Keratinocyte (primary cell): ENCODE measurements around the gene KIF22. TPM values are rescaled to one million over a fixed set of nuclear protein-coding genes. Genes with fewer than 3 reads are reported as not detected.

Experiments
- DNase-seq: peaks from one replicate; pipeline ENCODE4 v3.0.0-alpha.2; 2011; ENCODE audit warnings: low read depth, missing footprints, low spot score
- FAIRE-seq: peaks from 2 replicates; lab custom pipeline; 2011; peaks lifted over from hg19 to GRCh38; lab: Jason Lieb, UNC
- H2AFZ ChIP-seq: 2 replicates; pipeline ENCODE4 v1.6.0; 2012; ENCODE audit warnings: low read length, control low read depth, inconsistent platforms; ENCODE audit not compliant: control insufficient read depth
- H3K27ac ChIP-seq: 2 replicates; pipeline ENCODE4 v1.5.1; 2011; ENCODE audit warnings: low read length; ENCODE audit not compliant: control insufficient read depth, insufficient read depth
- H3K27me3 ChIP-seq: 3 replicates; pipeline ENCODE4 v1.6.0; 2011; ENCODE audit warnings: low read length; ENCODE audit not compliant: control insufficient read depth, insufficient read depth; ENCODE audit errors: extremely low read depth
- H3K36me3 ChIP-seq, 2 experiments: 2 replicates in 1 of 2; 3 replicates in 1 of 2; pipeline ENCODE4 v1.5.1; 2011; ENCODE audit warnings: low read length in 2 of 2, mild to moderate bottlenecking in 1 of 2; ENCODE audit not compliant: control insufficient read depth in 2 of 2, insufficient read depth in 2 of 2; ENCODE audit errors: extremely low read depth in 1 of 2
- H3K4me1 ChIP-seq: 3 replicates; pipeline ENCODE4 v1.5.1; 2011; ENCODE audit warnings: low read length; ENCODE audit not compliant: control insufficient read depth, insufficient read depth; ENCODE audit errors: extremely low read depth
- H3K4me2 ChIP-seq: 3 replicates; pipeline ENCODE4 v1.6.0; 2011; ENCODE audit warnings: low read depth, low read length; ENCODE audit not compliant: control insufficient read depth, insufficient read depth; ENCODE audit errors: extremely low read depth
- H3K4me3 ChIP-seq, 3 experiments: fragments of 200-600 bp in 1 of 3; sonication (generic) in 1 of 3; 2 replicates in 2 of 3; 3 replicates in 1 of 3; pipeline ENCODE4 v1.5.1; 2011 to 2016; ENCODE audit warnings: low read length in 3 of 3, mild to moderate bottlenecking in 3 of 3, control low read depth in 2 of 3, inconsistent platforms in 1 of 3, low read depth in 1 of 3, mixed read lengths in 1 of 3, mixed run types in 1 of 3, moderate library complexity in 1 of 3; ENCODE audit not compliant: control insufficient read depth in 2 of 3, insufficient read depth in 2 of 3; ENCODE audit errors: extremely low read depth in 1 of 3
- H3K79me2 ChIP-seq: 2 replicates; pipeline ENCODE4 v1.6.0; 2012; ENCODE audit warnings: low read length; ENCODE audit not compliant: control insufficient read depth, insufficient read depth
- H3K9ac ChIP-seq: 3 replicates; pipeline ENCODE4 v1.6.0; 2011; ENCODE audit warnings: low read length; ENCODE audit not compliant: control insufficient read depth, insufficient read depth; ENCODE audit errors: extremely low read depth
- H3K9me1 ChIP-seq: 3 replicates; pipeline ENCODE4 v1.6.0; 2011; ENCODE audit warnings: low read length; ENCODE audit not compliant: control insufficient read depth, insufficient read depth; ENCODE audit errors: extremely low read depth
- H3K9me3 ChIP-seq: 2 replicates; pipeline ENCODE4 v1.5.1; 2012; ENCODE audit warnings: low read depth, low read length; ENCODE audit not compliant: control insufficient read depth
- H4K20me1 ChIP-seq: 3 replicates; pipeline ENCODE4 v1.6.0; 2011; ENCODE audit warnings: low read length; ENCODE audit not compliant: control insufficient read depth, insufficient read depth; ENCODE audit errors: extremely low read depth
- EZH2 ChIP-seq: IDR thresholded peaks from one replicate; pipeline ENCODE4 v1.6.1; 2012; ENCODE audit warnings: inconsistent platforms, mild to moderate bottlenecking, low read length, moderate library complexity
- dilution Hi-C: fragments of 300-500 bp; cut with MboI; formaldehyde crosslinking; loops from one replicate; pipeline ENCODE4 v1.7.0; 2020; ENCODE audit warnings: low sequenced_read_pairs; ENCODE audit not compliant: extremely low pct_ligation_motif_present
- polyA plus RNA-seq, 5 experiments: library from polyadenylated mRNA; depleted of rRNA in 3 of 5; stranded (reverse) in 3 of 5; stranded (forward) in 1 of 5; unstranded in 1 of 5; fragments of >200 nt; gene quantifications; 1 replicate in 1 of 5; 2 replicates in 3 of 5; 3 replicates in 1 of 5; pipeline versions ENCODE4 v1.2.1 to v1.2.3, GENCODE V29; 2011 to 2012; ENCODE audit warnings: missing spikeins in 2 of 5, low read depth in 1 of 5, low replicate concordance in 1 of 5
- TF ChIP-seq, protein P1 (sequence below), 3 experiments: IDR thresholded peaks in 1 of 3; conservative IDR thresholded peaks in 1 of 3; optimal IDR thresholded peaks in 1 of 3; 2 replicates in 2 of 3; 3 replicates in 1 of 3; pipeline versions ENCODE3 to v1.5.1; 2011; ENCODE audit warnings: low read length in 3 of 3, mild to moderate bottlenecking in 3 of 3, moderate library complexity in 2 of 3, control low read depth in 1 of 3, inconsistent platforms in 1 of 3; ENCODE audit not compliant: insufficient read depth in 2 of 3; ENCODE audit errors: extremely low read depth in 1 of 3

KIF22 gene
- polyA plus RNA-seq, 1 donor (not counting 4 experiments of a cell fraction or from before 2014, with no cell fraction given), result 43.7 TPM

DNA sequence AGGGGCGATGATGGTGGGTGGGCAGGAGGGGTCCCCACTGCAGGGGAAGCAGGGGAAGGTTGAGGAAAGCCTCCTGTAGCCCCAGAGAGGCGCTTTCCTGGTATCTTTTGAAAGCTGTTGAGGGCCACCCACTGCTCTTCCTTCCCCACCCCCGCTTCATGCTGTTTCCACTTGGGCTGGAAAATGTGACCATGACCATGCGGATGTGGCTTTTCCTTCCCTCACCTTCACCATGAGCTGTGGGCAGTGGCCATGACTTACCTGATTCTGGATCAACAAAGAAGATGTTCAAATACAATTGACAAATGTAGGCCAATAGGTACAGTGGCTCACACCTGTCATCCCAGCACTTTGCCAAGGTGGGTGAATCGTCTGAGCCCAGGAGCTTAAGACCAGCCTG lies 43.5 kb downstream of the KIF22 start:
- H3K79me2 ChIP-seq, result peaks cover 11% of the 10 kb centered on the region
- no peak overlapping the region for H3K4me3 ChIP-seq
- H3K27ac ChIP-seq, result no peak overlapping the region
- DNase-seq (no peak), FAIRE-seq (no peak)
- no peaks in the 10 kb centered on the region for H3K9me3 ChIP-seq
- dilution Hi-C loops, result no loop called here
- H3K4me2 ChIP-seq, result no peak overlapping the region
- no peak overlapping the region for H3K9ac ChIP-seq
- H3K9me1 ChIP-seq, result no peaks in the 10 kb centered on the region
- peaks cover 22 to 40% of the 10 kb centered on the region in 2 experiments for H3K36me3 ChIP-seq
- TF ChIP-seq EZH2, result no peak
- TF ChIP-seq, protein P1, sequence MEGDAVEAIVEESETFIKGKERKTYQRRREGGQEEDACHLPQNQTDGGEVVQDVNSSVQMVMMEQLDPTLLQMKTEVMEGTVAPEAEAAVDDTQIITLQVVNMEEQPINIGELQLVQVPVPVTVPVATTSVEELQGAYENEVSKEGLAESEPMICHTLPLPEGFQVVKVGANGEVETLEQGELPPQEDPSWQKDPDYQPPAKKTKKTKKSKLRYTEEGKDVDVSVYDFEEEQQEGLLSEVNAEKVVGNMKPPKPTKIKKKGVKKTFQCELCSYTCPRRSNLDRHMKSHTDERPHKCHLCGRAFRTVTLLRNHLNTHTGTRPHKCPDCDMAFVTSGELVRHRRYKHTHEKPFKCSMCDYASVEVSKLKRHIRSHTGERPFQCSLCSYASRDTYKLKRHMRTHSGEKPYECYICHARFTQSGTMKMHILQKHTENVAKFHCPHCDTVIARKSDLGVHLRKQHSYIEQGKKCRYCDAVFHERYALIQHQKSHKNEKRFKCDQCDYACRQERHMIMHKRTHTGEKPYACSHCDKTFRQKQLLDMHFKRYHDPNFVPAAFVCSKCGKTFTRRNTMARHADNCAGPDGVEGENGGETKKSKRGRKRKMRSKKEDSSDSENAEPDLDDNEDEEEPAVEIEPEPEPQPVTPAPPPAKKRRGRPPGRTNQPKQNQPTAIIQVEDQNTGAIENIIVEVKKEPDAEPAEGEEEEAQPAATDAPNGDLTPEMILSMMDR (optimal IDR thresholded peaks at IDR 0.05 in 1 of 3, IDR thresholded peaks at IDR 0.05 in 1 of 3, conservative IDR thresholded peaks at IDR 0.05 in 1 of 3; ENCODE audit: extremely low read depth in 1 of 3, insufficient read depth in 2 of 3, low read length in 3 of 3), result no peak
- no peak overlapping the region for H2AFZ ChIP-seq
- no peaks in the 10 kb centered on the region for H3K4me1 ChIP-seq
- no peaks in the 10 kb centered on the region for H3K27me3 ChIP-seq
- no peaks in the 10 kb centered on the region for H4K20me1 ChIP-seq

DNA sequence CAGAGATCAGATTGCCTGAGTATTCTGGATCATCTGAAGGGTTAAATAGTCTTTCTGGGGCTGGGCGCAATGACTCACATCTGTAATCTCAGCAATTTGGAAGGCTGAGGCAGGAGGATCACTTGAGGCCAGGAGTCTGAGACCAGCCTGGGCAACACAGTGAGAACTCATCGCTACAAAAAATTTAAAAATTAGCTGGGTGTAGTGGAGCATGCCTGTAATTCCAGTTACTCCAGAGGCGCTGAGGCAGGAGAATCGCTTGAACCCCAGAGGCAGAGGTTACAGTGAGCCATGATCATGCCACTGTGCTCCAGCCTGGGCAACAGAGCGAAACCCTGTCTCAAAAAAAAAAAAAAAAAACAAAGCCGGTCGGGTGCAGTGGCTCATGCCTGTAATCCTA lies 45.4 kb downstream of the KIF22 start:
- FAIRE-seq (no peak), DNase-seq (no peak)
- H3K27ac ChIP-seq, result no peak overlapping the region
- dilution Hi-C loops, result no loop called here
- H3K9me1 ChIP-seq, result no peaks in the 10 kb centered on the region
- TF ChIP-seq, protein P1 (optimal IDR thresholded peaks at IDR 0.05 in 1 of 3, IDR thresholded peaks at IDR 0.05 in 1 of 3, conservative IDR thresholded peaks at IDR 0.05 in 1 of 3; ENCODE audit: extremely low read depth in 1 of 3, insufficient read depth in 2 of 3, low read length in 3 of 3), result no peak
- no peak for TF ChIP-seq EZH2
- no peak overlapping the region for H3K9ac ChIP-seq
- H2AFZ ChIP-seq, result no peak overlapping the region
- H3K4me3 ChIP-seq, result no peak overlapping the region
- no peaks in the 10 kb centered on the region for H3K79me2 ChIP-seq
- no peaks in the 10 kb centered on the region for H3K9me3 ChIP-seq
- H3K27me3 ChIP-seq, result no peaks in the 10 kb centered on the region
- H3K36me3 ChIP-seq, result peaks cover 18 to 43% of the 10 kb centered on the region in 2 experiments
- H3K4me2 ChIP-seq, result no peak overlapping the region
- no peaks in the 10 kb centered on the region for H3K4me1 ChIP-seq
- no peaks in the 10 kb centered on the region for H4K20me1 ChIP-seq
